ENCODE data around the gene CDK18.

Gene CDK18

GRCh38 chr1:205569411-205570172 is 65.1 kb downstream of the CDK18 start (continued):
- TF ChIP-seq ZNF274 (IDR thresholded peaks at IDR 0.05; ENCODE audit: low read length) (no peak), ZNF274 (tag by site-specific recombination; IDR thresholded peaks at IDR 0.05; ENCODE audit: borderline replicate concordance) (no peak), ZFHX2 (tag by site-specific recombination; conservative IDR thresholded peaks at IDR 0.05) (peak; percentile 98), ZNF146 (tag by site-specific recombination; IDR thresholded peaks at IDR 0.05) (no peak), PRDM6 (tag by site-specific recombination; IDR thresholded peaks at IDR 0.05) (no peak), KLF8 (tag by site-specific recombination; IDR thresholded peaks at IDR 0.05) (no peak), ZNF335 (tag by site-specific recombination; conservative IDR thresholded peaks at IDR 0.05) (peak; percentile 60), SCRT2 (tag by site-specific recombination; IDR thresholded peaks at IDR 0.05) (no peak), ZNF302 (tag by site-specific recombination; IDR thresholded peaks at IDR 0.05; ENCODE audit: low read depth) (no peak), ZNF214 (tag by site-specific recombination; IDR thresholded peaks at IDR 0.05; ENCODE audit: borderline replicate concordance) (no peak), ZSCAN4 (tag by site-specific recombination; IDR thresholded peaks at IDR 0.05) (no peak), ZNF514 (tag by site-specific recombination; IDR thresholded peaks at IDR 0.05) (no peak), ZNF596 (tag by site-specific recombination; IDR thresholded peaks at IDR 0.05) (no peak), ZNF530 (tag by site-specific recombination; IDR thresholded peaks at IDR 0.05; ENCODE audit: low read depth) (no peak), ZNF221 (tag by site-specific recombination; IDR thresholded peaks at IDR 0.05; ENCODE audit: borderline replicate concordance) (no peak), EGR2 (tag by site-specific recombination; IDR thresholded peaks at IDR 0.05; ENCODE audit: low read depth) (peak; percentile 97), ZNF391 (tag by site-specific recombination; IDR thresholded peaks at IDR 0.05; ENCODE audit: borderline replicate concordance, low read depth) (no peak), ZFP41 (tag by site-specific recombination; IDR thresholded peaks at IDR 0.05; ENCODE audit: borderline replicate concordance) (no peak), ZBTB20 (tag by site-specific recombination; IDR thresholded peaks at IDR 0.05) (no peak), ZNF132 (tag by site-specific recombination; IDR thresholded peaks at IDR 0.05; ENCODE audit: borderline replicate concordance) (no peak), SCRT1 (tag by site-specific recombination; IDR thresholded peaks at IDR 0.05; ENCODE audit: borderline replicate concordance) (no peak), GLIS1 (tag by site-specific recombination; IDR thresholded peaks at IDR 0.05) (peak; percentile 84), OSR2 (tag by site-specific recombination; IDR thresholded peaks at IDR 0.05) (0 out of 2 replicates have a peak, but pooled peaks have one; percentile 16)

GRCh38 chr1:205570173-205570501 is 65.7 kb downstream of the CDK18 start:
- Histone ChIP-seq H3K4me3 (ENCODE audit: low read depth, low read length) (no peak overlapping the region), H3K27ac (ENCODE audit: extremely low read depth, low read depth, low read length) (no peak overlapping the region), H3K4me1 (ENCODE audit: control insufficient read depth, insufficient read depth, low read length) (peaks cover 13% of the 10 kb centered on the region), H3K9me3 (ENCODE audit: control insufficient read depth, insufficient read depth, low read depth, low read length) (no peaks in the 10 kb centered on the region), H3K36me3 (ENCODE audit: control insufficient read depth in 2 of 2, insufficient read depth in 1 of 2, low read length in 2 of 2) (no peaks in the 10 kb centered on the region)
- CTCF ChIA-PET = interaction anchor here (0.7 to 3.2 kb wide), 4 partner anchors 18 to 88 kb away, joined by 3 to 13 read pairs (median 4); no protein-coding TSS in a partner anchor
- POLR2A ChIA-PET = no interaction called here
- TF ChIP-seq GLIS2 (tag by site-specific recombination; IDR thresholded peaks at IDR 0.05) = no peak
- TF ChIP-seq ZNF169 (tag by site-specific recombination; IDR thresholded peaks at IDR 0.05) = no peak
- no peak for TF ChIP-seq ZNF248 (tag by site-specific recombination; IDR thresholded peaks at IDR 0.05)
- no peak for TF ChIP-seq ZNF660 (tag by site-specific recombination; IDR thresholded peaks at IDR 0.05)
- no peak for TF ChIP-seq HIC1 (tag by site-specific recombination; IDR thresholded peaks at IDR 0.05)
- no peak for TF ChIP-seq HOXA7 (CRISPR knock-in tag; IDR thresholded peaks at IDR 0.05; ENCODE audit: borderline replicate concordance)
- no peak for TF ChIP-seq ZNF639 (tag by site-specific recombination; IDR thresholded peaks at IDR 0.05)

Measured in HEK293 (cell line).